HG02943 (cell line): ENCODE measurements around the gene BPIFB4.
"Not testable (repeated sequence)": the region's sequence is repeated elsewhere in the genome, so short reads cannot be mapped to it uniquely, and the experiment has no call there.

Experiments used
- ATAC-seq: cut with Tn5 transposase; IDR thresholded peaks from one replicate; pipeline ENCODE4 v1.9.1; 2021; ENCODE audit warnings: mild to moderate bottlenecking, low read depth, moderate library complexity; ENCODE audit not compliant: unreplicated experiment

Gene BPIFB4

DNA sequence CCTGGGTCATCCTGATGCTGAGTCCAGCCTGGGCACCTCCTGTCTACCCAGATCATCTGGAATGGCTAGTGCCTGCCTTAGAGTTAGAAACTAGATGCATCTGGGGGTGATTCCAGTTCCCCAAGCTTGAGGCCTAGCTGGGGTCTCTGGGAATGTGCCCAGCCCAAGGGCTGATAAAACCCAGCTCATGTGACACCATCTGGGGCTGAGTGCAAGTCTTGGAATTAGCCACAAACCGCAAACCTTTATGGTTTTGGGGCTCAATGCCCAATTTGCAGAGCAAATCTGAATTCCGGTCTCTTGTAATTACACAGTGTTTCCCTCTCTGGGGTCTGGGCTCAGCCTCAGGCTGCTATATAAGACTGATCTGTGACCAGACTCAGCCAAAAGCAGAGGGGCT lies at the start of gene BPIFB4:
Gene BPIFB4, plus strand, starts transcription at position 385 of the 400 bp plus-strand sequence. CDS start 1,884 bp downstream, outside the sequence.
- no peak for ATAC-seq

DNA sequence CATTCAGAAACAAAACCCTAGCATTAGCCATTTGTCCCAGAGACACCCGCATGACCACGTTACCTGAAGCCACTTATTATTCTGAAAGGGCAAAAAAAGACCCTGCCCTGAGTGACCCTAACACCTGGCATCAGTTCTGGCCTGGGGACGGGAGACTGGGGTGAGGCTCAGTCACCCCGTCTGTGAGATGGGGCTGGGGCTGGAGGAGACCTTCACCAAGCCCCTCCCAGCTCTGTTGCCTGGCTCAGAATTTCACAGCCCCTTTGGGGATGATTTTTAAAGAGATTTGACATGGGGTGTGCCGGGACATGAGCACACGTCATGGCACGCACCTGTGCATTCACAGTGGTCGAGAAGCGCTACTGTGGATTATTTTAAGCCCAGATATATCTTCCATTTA lies 49.4 kb upstream of the BPIFB4 start:
- no peak for ATAC-seq

DNA sequence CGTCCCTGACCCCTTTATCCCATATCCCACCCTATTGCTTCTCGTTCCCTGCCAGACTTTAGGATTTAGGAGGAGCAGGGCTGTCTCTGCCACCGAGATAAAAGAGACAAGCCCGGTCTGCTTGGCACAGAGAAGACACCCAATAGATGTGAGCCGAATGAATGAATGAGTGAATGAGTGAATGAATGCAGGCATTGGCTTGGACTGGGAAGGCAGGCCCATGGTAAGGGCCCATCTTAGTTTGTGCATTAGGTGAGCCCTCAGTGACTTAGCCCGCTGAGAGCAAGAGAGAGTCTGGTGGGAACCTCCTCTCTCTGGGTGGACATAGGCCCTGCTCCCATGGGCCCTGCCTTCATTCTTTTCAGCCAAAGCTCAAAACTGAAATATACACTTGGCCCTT lies 48.9 kb upstream of the BPIFB4 start:
- ATAC-seq: no peak

DNA sequence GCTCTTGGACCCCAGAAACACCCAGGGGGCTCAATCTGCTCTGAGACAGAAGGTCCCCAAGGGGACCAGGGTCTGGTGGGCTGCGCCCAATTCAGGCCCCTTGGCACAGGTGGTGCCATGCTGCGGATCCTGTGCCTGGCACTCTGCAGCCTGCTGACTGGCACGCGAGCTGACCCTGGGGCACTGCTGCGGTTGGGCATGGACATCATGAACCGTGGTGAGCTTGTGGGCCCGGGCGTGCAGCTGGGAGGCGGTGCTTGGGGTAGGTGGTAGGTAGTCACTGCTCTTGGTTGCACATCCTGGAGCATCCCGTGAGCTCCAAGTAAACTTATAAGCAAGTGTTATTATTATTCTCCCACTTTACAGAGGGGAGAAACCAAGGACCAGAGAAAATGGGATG lies 47.9 kb upstream of the BPIFB4 start, which contains the start of gene BPIFB6:
Gene BPIFB6, plus strand, starts transcription at position 118 of the 400 bp plus-strand sequence. Its CDS starts 0 bp downstream, at position 118.
- no peak for ATAC-seq

DNA sequence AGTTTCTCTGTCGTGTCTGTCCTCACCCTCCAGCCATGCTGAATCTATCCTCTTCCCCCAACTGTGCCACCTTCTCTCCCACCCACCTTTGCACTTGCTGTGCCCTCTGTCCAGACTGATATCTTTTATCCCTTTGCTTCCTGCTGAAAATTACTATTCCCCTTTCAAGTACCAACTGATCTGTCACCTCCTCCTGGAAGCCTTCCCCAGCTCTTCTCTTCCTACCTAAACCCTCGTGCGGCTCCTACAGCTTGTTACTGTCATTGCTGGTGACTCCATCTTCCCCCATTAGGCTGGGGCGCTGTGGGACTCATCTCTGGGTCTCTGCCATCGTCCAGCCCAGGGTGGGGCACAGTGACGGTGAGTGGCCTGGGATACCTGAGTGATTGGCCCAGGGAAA lies 46.9 kb upstream of the BPIFB4 start:
- ATAC-seq: no peak

DNA sequence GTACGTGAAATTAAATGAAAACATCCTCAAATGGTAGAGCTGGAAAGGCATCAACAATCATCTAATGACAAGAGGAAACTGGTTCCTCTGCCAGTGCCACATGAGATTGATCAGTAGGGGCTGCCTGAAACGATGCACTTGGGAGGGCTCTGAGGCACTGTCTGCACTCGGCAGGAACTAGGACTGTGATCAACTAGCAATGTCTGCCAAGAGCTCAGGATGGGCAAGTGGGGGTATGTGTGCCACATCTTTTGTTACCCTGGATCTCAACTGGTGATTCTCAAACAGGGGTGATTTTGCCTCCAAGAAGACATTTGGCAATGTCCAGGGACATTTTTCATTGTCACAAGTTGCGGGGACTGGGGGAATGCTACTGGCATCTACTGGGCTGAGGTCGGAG lies 46.1 kb upstream of the BPIFB4 start:
- no peak for ATAC-seq

DNA sequence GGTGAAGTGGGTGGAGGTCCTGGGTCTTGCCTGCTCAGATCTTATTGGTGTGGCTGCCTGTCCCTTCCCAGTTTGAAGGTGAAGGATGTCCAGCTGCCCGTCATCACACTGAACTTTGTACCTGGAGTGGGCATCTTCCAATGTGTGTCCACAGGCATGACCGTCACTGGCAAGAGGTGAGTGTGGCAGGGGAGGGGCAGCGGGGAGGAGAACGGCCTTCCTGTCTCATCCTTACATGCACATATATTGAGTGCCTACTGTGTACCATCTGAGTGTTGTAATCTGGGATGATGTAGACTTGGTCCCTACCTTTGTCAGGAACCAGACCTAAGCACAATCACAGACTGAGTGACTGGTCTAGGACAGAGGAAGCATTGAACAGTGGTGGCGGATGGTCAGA lies 45.3 kb upstream of the BPIFB4 start:
- ATAC-seq: no peak

DNA sequence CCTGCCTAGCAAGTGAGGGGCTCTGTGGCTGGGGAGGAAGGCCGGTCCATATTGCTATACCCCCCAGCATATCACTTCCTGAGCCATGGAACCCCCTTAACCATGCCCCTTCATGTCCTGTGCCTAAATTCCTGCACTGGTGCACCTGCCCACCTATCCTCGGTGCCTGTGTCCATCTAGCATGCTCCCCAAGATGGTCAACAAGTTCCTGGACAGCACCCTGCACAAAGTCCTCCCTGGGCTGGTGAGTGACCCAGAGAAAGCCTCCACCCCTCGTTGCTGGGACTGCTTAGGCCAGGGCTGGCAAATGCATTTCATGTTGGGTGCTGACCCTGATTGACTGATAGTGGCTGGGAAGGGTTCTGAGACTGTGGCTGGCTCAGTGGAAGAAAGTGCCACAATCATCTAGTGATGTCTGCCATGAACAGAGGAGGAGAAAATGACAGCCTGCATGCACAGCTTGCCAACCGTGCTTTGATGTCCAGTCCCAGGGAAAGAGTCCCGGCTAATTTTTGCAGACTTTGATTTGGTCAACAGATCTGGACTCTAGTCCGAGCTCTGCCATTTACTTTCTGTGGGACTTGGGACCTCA lies 44.4 kb upstream of the BPIFB4 start:
- ATAC-seq: no peak

DNA sequence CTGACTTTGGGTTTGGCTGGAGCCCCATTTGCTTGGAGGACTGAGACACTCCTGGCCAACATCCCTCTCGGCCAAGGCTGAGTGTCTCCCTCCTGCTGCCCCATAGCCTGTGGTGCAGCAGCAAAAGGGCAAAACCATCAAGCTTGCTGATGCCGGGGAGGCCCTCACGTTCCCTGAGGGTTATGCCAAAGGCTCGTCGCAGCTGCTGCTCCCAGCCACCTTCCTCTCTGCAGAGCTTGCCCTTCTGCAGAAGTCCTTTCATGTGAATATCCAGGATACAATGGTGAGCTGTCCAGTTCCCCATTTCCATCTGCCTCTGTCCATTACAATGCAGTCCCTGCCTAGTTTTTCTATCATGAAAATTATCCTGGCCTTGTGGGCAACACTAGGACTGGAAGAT lies 42.0 kb upstream of the BPIFB4 start:
- no peak for ATAC-seq

DNA sequence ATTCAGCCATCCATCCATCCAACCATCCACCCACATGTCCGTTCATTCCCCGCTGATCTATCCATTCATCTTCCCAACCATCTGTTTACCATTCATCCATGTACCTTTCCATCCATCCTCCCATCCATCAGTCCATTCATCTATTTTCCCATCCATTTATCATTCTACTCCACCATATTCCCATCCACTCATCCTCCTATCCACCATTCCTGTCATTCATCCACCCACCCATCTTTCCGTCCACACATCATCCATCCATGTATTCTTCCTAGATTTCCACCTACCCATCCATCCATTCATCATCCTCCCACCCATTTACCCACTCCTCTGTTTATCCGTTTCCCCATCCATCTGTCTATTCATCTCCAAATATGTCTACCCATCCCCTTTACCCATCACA lies 41.2 kb upstream of the BPIFB4 start:
- no peak for ATAC-seq

DNA sequence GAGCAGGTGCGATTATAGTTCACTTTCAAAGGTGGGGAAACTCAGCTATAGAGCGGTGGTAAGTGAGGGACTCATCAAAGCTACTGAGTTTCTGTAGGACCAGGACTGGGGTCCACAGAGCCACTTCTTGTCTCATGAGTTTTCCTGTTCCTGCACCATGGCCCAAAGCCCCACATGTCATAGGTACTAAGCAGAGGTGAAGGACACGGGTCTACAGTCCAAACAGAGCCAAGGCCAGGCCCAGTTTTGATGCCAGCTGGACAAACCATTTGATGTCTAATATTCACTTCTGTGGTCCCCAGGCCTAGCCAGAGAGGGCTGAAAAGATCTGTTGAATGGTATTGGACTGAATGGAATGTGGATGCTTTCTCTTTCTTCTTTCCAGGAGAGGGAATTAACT lies 37.0 kb upstream of the BPIFB4 start:
- no peak for ATAC-seq

DNA sequence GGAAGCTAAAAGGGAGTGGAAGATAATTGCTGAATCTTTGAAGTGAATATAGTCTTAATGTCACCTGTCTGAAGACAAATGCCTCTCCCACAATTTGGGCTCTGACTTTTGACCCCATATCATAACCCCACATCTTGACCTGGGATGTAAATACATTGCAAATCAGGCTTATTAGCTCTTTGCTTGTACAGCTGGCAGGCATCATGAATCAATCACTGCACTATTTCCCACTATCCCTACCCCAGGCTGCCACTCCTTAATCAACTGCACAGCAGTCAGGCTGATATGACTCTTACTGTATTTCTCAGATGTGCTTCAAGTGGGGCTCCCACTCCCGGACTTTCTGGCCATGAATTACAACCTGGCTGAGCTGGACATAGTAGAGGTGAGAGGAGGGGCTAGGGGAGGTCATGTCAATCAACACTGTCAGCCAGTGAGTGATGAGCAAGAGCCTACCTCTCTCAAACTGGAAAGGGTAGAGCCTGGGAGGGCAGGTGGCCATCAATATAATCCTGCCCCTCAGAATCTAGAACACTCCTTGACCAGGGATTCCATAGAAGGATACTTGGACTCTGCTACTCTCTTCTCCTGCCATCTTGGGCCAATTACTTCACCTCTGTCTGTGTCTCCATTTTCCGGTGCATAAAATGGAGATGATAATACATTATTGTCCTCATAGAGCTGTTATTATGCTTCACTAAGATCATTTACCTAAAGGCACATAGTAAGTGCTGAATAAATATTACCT lies 36.3 kb upstream of the BPIFB4 start:
- ATAC-seq: no peak

DNA sequence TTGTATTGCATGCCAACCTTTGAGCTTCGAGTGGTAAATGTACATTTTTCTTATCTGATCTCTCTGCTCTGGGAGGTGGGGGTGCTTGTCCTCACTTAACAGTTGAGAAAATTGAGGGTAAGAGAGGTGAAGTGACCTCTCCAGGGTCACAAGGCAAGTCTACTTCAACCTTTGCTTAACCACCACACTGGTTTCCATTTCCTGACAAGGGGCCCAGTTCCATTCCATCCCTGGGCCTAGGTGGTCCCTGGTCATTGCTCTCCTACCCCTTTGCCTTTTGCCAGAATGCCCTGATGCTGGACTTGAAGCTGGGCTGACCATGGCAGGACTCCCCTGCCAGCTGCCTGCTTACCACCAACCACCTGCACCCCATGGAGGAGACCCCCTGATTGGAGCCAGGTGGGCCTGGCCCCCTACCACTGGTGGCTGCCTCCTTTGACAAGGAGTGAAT lies 35.7 kb upstream of the BPIFB4 start:
- ATAC-seq: no peak

DNA sequence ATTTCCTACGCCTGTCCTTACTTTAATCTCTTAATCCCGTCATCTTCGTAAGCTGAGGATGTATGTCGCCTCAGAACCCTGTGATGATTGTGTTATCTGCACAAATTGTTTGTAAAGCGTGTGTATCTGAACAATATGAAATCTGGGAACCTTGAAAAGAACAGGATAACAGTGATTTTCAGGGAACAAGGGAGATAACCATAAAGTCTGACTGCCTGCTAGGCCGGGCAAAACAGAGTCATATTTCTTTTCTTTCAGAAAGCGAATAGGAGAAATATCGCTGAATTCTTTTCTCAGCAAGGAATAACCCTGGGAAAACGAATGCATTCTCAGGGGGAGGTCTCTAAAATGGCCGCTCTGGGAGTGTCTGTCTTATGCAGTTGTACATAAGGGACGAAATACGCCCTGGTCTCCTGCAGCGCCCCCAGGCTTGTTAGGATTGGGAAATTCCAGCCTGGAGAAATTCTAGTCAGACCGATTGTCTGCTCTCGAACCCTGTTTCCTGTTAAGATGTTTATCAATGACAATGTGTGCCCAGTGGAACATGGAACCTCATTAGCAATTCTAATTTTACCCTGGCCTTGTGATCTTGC lies 34.2 kb upstream of the BPIFB4 start:
- not testable (repeated sequence) for ATAC-seq

DNA sequence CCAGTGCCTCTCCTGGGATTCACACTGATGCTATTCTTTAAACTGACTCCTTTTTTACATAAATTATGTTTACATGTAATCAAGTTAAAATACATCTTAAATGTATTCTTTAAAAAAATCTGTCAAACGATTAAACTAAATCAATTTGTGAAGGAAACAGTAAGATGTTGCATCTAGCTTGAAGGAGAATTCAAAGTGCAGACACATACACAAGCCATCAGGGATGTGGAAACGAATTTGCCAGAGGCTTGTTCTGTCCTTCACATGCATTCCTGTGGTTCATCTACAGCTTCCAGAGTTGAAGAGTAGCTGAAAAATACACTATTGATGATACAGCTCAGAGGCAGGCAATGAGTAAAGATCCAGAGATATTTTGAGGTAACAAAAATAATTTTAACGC lies 33.0 kb upstream of the BPIFB4 start:
- no peak for ATAC-seq

DNA sequence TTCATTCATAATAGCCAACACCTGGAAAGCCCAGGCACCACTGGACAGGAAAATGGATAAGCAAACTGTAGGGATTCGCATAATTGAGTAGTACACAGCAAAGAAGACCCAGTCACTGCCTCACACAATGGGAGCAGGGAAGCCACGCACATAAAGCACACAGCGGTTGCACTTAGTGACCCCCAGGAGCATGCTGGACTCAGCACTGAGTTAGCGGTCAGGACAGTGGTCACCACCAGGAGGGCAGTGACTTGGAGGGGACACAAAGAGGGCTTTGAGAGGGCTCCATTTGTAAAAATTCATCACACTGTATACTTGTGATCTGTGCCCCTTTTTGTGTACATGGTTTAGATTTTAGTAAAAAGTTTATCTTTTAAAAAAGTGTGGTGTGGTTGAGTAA lies 28.1 kb upstream of the BPIFB4 start:
- ATAC-seq: no peak

DNA sequence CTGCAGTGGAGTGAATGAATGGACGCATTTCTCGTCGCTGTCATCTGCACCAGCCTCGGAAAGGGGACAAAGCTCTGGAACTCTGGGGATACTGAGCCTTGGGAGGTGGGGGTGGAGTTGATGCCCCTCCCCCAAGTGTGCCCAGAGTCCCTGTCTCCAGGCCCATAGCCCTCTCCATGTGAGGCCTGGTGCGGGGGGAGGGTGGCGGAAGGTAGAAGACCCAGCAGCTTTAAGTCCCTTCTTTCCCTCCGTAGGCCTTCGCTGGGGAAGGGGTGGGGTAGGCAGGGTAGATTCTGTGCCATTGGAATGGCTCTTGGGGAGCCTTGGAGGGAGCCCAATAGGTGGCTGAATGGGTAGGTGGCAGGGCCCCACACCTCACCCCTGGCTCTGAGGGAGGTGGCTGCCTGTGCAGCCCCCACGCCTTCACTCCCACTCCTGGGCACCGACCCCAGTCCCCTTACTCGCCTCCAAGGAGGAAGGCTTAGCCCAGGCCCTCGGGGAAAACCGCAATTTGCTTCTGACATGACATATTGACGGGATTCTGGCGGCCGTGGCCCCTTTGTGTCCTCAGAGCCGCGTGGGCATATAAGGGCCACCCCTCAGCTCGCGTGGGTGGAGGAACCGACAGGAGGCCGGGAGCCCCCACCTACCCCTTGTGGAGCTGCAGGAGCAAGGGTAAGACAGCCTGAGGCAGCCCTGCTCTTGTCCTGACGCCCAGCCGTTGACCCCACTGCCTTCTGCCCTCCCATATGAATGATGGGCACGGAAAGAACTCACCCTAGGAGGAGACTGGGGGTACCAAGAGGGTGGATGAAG lies 25.9 kb upstream of the BPIFB4 start, which contains the start of gene BPIFB3:
Gene BPIFB3, plus strand, starts transcription at position 613 of the 816 bp plus-strand sequence. CDS start 1,533 bp downstream, outside the sequence.
- ATAC-seq: no peak

DNA sequence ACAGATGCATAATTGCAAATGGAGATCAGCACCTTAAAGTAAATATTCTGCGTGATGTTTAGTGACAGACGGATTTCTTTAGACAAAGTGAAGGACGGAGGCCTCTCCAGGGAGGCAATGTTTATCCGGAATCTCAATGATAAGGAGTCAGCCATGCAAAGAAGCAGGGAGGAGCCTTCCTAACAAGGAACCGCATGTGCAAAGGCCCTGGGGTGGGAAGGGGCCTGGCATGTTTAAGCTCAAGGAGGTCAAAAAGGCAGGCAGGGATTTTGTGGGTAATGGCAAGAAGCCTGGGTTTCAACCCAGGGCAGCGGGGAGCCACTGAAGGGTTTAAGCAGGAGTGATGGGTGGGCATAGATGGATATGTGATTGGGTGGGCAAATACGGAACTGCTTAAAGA lies 25.1 kb upstream of the BPIFB4 start:
- no peak for ATAC-seq

DNA sequence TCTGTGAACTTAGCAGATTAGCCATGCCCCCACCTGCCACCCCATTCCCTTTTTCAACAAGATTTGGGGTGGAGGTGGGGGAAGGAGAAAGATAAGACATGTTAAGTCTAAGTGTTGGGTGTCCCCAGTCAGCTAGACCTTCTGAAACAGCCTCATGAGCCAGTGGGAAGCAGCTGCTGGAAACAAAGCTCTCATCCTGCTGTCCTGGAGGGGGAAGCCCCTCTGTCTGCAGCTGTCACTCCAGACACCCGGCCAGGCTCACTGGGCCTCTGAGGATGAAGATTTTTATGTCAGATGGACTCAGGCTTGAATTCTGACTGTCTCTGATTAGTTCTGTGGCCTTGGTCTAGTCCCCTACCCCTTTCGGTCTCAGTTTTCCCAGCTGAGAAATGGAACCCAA lies 24.7 kb upstream of the BPIFB4 start:
- ATAC-seq: no peak

DNA sequence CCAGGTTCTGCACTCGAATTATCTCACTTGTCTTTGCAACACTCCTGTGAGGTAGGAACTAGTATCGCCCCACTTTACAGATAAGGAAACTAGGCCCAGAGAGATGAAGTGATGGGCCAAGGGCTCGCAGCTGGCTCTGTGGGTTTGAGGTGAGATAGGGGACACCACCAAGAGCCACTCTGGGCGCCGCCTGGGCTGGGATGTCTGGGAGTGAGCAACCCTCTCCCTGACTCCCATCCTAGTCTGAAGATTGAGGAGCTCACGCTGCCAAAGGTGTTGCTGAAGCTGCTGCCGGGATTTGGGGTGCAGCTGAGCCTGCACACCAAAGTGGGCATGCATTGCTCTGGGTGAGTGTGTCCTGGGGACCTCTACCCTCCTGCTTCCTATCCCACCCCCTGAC lies 20.3 kb upstream of the BPIFB4 start:
- ATAC-seq: no peak
